ENCODE data around the gene LRRC4C.
A peak's percentile ranks its signal among the peaks of the same experiment; 100 is the strongest.

Gene LRRC4C

GRCh38 chr11:41320653-41321052 is 138.8 kb downstream of the LRRC4C start:
- no peak for DNase-seq

GRCh38 chr11:41320238-41320637 is 139.2 kb downstream of the LRRC4C start:
- no peak for DNase-seq

- no peak for DNase-seq
Observed at GRCh38 chr11:41319434-41319833, 140.0 kb downstream of the LRRC4C start.

GRCh38 chr11:41316751-41317150 is 142.7 kb downstream of the LRRC4C start:
- no peak for DNase-seq

- no peak for DNase-seq
Observed at GRCh38 chr11:41313226-41313625, 146.2 kb downstream of the LRRC4C start.

GRCh38 chr11:41309716-41310115 is 149.7 kb downstream of the LRRC4C start:
- peak; percentile 7 for DNase-seq

GRCh38 chr11:41309111-41309522 is 150.3 kb downstream of the LRRC4C start:
- no peak for DNase-seq

GRCh38 chr11:41308286-41308685 is 151.2 kb downstream of the LRRC4C start:
- no peak for DNase-seq

GRCh38 chr11:41307296-41308080 is 152.0 kb downstream of the LRRC4C start:
- DNase-seq, result no peak

- DNase-seq, result no peak
Observed at GRCh38 chr11:41306431-41306830, 153.0 kb downstream of the LRRC4C start.

- DNase-seq, result no peak
Observed at GRCh38 chr11:41301023-41301422, 158.4 kb downstream of the LRRC4C start.

- no peak for DNase-seq
Observed at GRCh38 chr11:41289408-41289807, 170.0 kb downstream of the LRRC4C start.

GRCh38 chr11:41286751-41287150 is 172.7 kb downstream of the LRRC4C start:
- DNase-seq, result no peak

GRCh38 chr11:41284354-41284753 is 175.1 kb downstream of the LRRC4C start:
- no peak for DNase-seq

- no peak for DNase-seq
Observed at GRCh38 chr11:41283191-41283930, 176.1 kb downstream of the LRRC4C start.

GRCh38 chr11:41282395-41282794 is 177.1 kb downstream of the LRRC4C start:
- DNase-seq, result no peak

- DNase-seq, result no peak
Observed at GRCh38 chr11:41281131-41281742, 178.2 kb downstream of the LRRC4C start.

- DNase-seq, result no peak
Observed at GRCh38 chr11:41274831-41275230, 184.6 kb downstream of the LRRC4C start.

- DNase-seq, result no peak
Observed at GRCh38 chr11:41273908-41274307, 185.5 kb downstream of the LRRC4C start.

GRCh38 chr11:41267451-41267850 is 192.0 kb downstream of the LRRC4C start:
- no peak for DNase-seq

- no peak for DNase-seq
Observed at GRCh38 chr11:41256041-41256440, 203.4 kb downstream of the LRRC4C start.

GRCh38 chr11:41254966-41255365 is 204.5 kb downstream of the LRRC4C start:
- DNase-seq, result no peak

GRCh38 chr11:41250408-41250935 is 209.0 kb downstream of the LRRC4C start:
- DNase-seq, result no peak

- no peak for DNase-seq
Observed at GRCh38 chr11:41247621-41248020, 211.8 kb downstream of the LRRC4C start.

All from NCI-H1436 (cell line).